ENCODE measurements around the gene BLVRB. TPM values are rescaled to one million over a fixed set of nuclear protein-coding genes. Genes with fewer than 3 reads are reported as not detected.

Gene BLVRB
- total and polyA plus RNA-seq, 2 donors from 2014 or later, result 89.9 to 248 TPM

DNA sequence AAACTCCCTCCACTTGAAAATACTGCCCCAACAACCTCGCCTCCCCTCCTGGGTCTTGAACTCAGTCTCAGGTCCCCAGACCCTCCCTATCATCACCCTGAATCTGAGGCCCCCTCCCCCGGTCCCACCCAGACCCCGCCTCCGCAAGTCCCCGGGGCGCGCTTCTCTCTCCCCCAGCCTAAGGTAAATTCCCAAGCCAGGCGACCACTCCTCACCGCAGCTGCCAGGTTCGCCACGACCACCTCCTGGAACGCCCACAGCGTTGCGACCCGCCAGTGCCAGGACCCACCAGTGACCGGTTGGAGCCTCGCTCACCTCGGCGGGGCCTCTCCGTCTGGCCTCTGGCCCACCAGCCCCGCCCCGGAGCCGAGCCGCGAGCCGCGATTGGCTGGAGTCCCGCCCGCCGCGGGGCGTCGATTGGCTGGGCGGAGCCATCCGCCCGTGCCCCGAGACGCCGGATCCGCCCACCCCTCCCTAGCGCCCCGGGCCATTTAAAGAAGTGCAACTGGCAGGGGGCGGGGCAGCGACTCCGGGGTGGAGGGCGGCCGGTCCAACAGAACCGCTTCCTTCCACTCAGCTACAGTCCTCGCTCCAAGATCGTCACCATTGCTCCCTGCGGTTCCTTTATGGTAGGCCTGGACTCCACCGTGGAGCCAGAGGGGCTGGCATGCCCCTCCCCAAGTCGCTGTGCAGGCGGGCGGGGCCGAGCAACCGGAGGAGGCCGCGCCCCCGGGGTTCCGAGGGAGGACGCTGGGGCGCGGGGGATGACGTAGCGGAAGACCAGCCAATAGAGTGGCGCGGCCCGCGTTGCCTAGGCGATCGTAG is 21.3 kb downstream of the BLVRB start, which contains the start of gene SERTAD3:
Gene SERTAD3, minus strand, starts transcription at position 336 of the 825 bp plus-strand sequence. CDS start 2,255 bp downstream, outside the sequence.
- Histone ChIP-seq H3K9ac (ENCODE audit: low read length in 3 of 3) (peak within 1 kb of the TSS; percentile 98 to 100 (median 99)), H3K9me3 (ENCODE audit: control insufficient read depth in 2 of 3, insufficient read depth in 1 of 3, low read length in 3 of 3) (no peaks in the 10 kb centered on the region), H3K27me3 (ENCODE audit: control insufficient read depth, insufficient read depth, low read length) (no peaks in the 10 kb centered on the region), H3K4me1 (ENCODE audit: control insufficient read depth in 2 of 3, insufficient read depth in 2 of 3, low read depth in 1 of 3, low read length in 3 of 3) (peaks cover 7 to 10% (median 8%) of the 10 kb centered on the region in 3 donors), H3K27ac (ENCODE audit: low read depth in 2 of 2, low read length in 2 of 2) (peak within 1 kb of the TSS; percentile 96 to 99), H3K4me3 (ENCODE audit: low read length in 3 of 3) (peak within 1 kb of the TSS; percentile 93 to 100 (median 98)), H3K36me3 (ENCODE audit: control insufficient read depth in 2 of 3, insufficient read depth in 3 of 3, low read length in 3 of 3) (peaks cover 5 to 25% (median 11%) of the 10 kb centered on the region in 3 donors)
- intact Hi-C loops (cut with DNase I), result no loop called here
- TF ChIP-seq, protein P1, sequence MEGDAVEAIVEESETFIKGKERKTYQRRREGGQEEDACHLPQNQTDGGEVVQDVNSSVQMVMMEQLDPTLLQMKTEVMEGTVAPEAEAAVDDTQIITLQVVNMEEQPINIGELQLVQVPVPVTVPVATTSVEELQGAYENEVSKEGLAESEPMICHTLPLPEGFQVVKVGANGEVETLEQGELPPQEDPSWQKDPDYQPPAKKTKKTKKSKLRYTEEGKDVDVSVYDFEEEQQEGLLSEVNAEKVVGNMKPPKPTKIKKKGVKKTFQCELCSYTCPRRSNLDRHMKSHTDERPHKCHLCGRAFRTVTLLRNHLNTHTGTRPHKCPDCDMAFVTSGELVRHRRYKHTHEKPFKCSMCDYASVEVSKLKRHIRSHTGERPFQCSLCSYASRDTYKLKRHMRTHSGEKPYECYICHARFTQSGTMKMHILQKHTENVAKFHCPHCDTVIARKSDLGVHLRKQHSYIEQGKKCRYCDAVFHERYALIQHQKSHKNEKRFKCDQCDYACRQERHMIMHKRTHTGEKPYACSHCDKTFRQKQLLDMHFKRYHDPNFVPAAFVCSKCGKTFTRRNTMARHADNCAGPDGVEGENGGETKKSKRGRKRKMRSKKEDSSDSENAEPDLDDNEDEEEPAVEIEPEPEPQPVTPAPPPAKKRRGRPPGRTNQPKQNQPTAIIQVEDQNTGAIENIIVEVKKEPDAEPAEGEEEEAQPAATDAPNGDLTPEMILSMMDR (IDR thresholded peaks at IDR 0.05; ENCODE audit: borderline replicate concordance, extremely low read depth, insufficient read depth), result no peak
- FAIRE-seq (no peak), DNase-seq (peak; percentile 97 to 99 (median 99))

DNA sequence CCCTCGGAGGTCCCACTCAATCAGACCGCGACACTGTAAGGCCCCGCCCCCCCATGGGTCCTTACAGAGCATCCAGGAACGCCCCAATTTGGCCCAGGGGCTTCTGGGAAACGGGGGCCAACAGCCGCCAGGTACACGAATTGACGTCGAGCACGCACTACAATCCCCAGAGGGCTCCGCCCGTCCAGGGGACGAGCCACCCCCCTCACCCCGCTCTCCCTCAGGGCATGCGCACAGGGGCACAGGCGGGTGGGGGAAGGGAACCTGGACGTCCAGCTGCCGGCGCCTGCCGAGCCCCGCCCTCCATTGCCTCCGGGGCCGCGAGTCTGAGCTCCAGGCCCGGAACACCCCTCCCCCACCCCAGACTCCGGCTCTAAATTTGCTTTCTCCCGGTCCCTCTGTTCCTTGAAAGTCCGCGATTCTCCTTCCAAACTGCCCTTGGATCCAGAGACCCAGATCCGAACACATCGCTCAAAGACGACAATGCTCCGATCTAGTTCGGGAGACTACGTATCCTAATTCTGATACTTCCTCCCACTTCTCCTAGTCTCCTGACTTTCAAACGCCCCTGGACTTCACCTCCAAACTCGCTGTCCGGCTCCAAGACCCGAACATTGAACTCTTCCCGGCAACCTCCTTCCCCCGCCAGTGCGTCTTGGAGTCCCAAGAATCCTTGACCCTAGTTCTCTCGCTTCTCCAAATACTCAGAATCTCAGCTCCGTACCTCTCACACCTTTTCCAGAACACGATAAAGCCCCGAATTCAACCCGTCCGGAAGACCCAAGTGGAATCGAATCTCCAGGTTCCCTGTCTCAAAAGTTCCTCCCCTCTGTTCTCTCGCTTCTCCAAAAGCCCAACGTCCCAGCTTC is 22.2 kb downstream of the BLVRB start:
- Histone ChIP-seq H3K27me3 (ENCODE audit: control insufficient read depth, insufficient read depth, low read length) (no peaks in the 10 kb centered on the region), H3K27ac (ENCODE audit: low read depth in 2 of 2, low read length in 2 of 2) (peak overlapping the region; percentile 96 to 99), H3K9ac (ENCODE audit: low read length in 3 of 3) (peak overlapping the region; percentile 98 to 100 (median 99)), H3K9me3 (ENCODE audit: control insufficient read depth in 2 of 3, insufficient read depth in 1 of 3, low read length in 3 of 3) (no peaks in the 10 kb centered on the region), H3K4me3 (ENCODE audit: low read length in 3 of 3) (peak overlapping the region; percentile 93 to 100 (median 98)), H3K4me1 (ENCODE audit: control insufficient read depth in 2 of 3, insufficient read depth in 2 of 3, low read depth in 1 of 3, low read length in 3 of 3) (peaks cover 7 to 10% (median 8%) of the 10 kb centered on the region in 3 donors), H3K36me3 (ENCODE audit: control insufficient read depth in 2 of 3, insufficient read depth in 3 of 3, low read length in 3 of 3) (peaks cover 5 to 25% (median 11%) of the 10 kb centered on the region in 3 donors)
- DNase-seq (peak; percentile 100), FAIRE-seq (peak; percentile 52)
- TF ChIP-seq, protein P1 (IDR thresholded peaks at IDR 0.05; ENCODE audit: borderline replicate concordance, extremely low read depth, insufficient read depth), result no peak
- intact Hi-C loops (cut with DNase I), result no loop called here

DNA sequence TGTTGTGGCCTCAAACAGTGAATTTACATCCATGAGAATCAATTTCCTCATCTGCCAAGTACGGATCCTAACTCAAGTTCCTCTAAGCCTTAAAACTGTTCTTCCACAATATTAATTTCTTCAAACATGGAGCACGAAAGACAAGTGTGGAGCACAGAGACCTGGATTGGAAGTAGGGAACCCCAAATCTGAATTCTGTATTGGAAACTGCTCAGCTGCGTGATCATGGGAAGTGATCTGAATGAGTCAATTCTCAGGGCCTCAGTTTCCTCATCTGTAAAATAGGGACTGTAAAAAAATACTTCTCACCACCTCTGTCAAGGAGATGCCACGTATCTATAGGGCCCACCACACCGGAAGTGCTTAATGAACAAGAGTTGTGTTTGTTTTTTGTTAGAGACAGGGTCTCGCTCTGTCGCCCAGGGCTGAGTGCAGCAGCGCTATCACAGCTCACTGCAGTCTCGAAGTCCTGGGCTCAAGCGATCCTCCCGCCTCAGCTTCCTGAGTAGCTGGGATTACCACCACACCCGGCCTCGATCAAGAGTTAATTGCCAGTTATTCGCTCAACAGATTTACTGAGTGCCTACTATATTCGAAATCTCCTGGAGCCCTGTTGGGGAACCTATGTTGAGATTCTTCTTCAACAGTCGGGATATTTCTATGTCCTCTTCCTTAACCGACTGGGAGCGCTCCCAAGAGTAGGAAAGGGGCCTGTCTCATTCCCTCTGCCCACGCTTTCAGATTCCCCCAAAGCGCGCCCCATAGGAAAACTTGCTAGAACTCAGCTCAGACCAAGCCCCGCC is 23.0 kb downstream of the BLVRB start:
- H3K27me3 ChIP-seq (ENCODE audit: control insufficient read depth, insufficient read depth, low read length), result no peaks in the 10 kb centered on the region
- DNase-seq (peak in 1 of 5 donors; percentile 38), FAIRE-seq (no peak)
- peak overlapping the region; percentile 27 to 68 (median 41) for H3K9ac ChIP-seq (ENCODE audit: low read length in 3 of 3)
- no peaks in the 10 kb centered on the region for H3K9me3 ChIP-seq (ENCODE audit: control insufficient read depth in 2 of 3, insufficient read depth in 1 of 3, low read length in 3 of 3)
- H3K4me1 ChIP-seq (ENCODE audit: control insufficient read depth in 2 of 3, insufficient read depth in 2 of 3, low read depth in 1 of 3, low read length in 3 of 3), result peaks cover 7 to 10% (median 8%) of the 10 kb centered on the region in 3 donors
- intact Hi-C loops (cut with DNase I), result no loop called here
- peak overlapping the region; percentile 78 to 98 (median 93) for H3K4me3 ChIP-seq (ENCODE audit: low read length in 3 of 3)
- H3K27ac ChIP-seq (ENCODE audit: low read depth in 2 of 2, low read length in 2 of 2), result peak overlapping the region; percentile 66 to 99
- peaks cover 5 to 18% (median 5%) of the 10 kb centered on the region in 3 donors for H3K36me3 ChIP-seq (ENCODE audit: control insufficient read depth in 2 of 3, insufficient read depth in 3 of 3, low read length in 3 of 3)
- TF ChIP-seq, protein P1 (IDR thresholded peaks at IDR 0.05; ENCODE audit: borderline replicate concordance, extremely low read depth, insufficient read depth), result no peak

Data from kidney (tissue), 14 donors.